Measurements from ENCODE around the gene CERS4.

The CERS4 gene

DNA sequence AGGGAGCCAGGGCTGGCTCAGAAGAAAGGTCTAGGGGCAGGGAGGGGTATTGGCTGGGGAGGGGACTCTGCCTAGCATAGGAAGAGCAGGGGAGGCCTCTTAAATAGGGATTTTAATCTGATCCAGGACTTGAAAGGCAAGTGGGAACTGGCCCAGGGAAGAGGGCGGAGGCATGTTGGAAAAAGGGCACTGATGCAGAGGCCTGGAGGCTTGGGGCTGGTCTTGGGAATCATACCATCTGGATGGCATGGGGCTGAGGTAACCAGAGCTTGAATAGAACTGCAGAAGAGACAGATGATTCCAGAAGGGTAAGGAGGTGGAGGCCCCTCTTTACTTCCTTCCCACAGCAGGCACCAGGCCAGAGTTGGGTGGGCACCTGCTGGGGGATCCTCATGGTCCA lies 29.1 kb downstream of the CERS4 start:
- Histone ChIP-seq H3K36me3 (ENCODE audit: low read length) (peaks cover 2% of the 10 kb centered on the region; the same call in 1 of the 2 replicates), H3K9ac (ENCODE audit: low read length) (no peak overlapping the region), H3K4me2 (ENCODE audit: low read depth, low read length, poor library complexity, severe bottlenecking) (no peak overlapping the region), H3K27me3 (ENCODE audit: low read length) (no peaks in the 10 kb centered on the region), H3K9me2 (replicated peaks; ENCODE audit: insufficient read depth, low read length) (no peaks in the 10 kb centered on the region), H3K4me3 (ENCODE audit: insufficient read depth, low read length, poor library complexity, severe bottlenecking) (no peak overlapping the region), H3K27ac (ENCODE audit: low read depth, low read length) (no peak overlapping the region), H2AFZ (ENCODE audit: low read depth, low read length, severe bottlenecking) (no peak overlapping the region), H3K9me3 (ENCODE audit: insufficient read depth, low read length) (no peaks in the 10 kb centered on the region), H3F3A (ENCODE audit: insufficient read depth) (no peaks in the 10 kb centered on the region), H3K79me2 (ENCODE audit: insufficient read depth, low read length) (no peaks in the 10 kb centered on the region), H4K20me1 (ENCODE audit: low read depth, low read length) (no peaks in the 10 kb centered on the region)
- TF ChIP-seq, protein P1, sequence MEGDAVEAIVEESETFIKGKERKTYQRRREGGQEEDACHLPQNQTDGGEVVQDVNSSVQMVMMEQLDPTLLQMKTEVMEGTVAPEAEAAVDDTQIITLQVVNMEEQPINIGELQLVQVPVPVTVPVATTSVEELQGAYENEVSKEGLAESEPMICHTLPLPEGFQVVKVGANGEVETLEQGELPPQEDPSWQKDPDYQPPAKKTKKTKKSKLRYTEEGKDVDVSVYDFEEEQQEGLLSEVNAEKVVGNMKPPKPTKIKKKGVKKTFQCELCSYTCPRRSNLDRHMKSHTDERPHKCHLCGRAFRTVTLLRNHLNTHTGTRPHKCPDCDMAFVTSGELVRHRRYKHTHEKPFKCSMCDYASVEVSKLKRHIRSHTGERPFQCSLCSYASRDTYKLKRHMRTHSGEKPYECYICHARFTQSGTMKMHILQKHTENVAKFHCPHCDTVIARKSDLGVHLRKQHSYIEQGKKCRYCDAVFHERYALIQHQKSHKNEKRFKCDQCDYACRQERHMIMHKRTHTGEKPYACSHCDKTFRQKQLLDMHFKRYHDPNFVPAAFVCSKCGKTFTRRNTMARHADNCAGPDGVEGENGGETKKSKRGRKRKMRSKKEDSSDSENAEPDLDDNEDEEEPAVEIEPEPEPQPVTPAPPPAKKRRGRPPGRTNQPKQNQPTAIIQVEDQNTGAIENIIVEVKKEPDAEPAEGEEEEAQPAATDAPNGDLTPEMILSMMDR (IDR thresholded peaks at IDR 0.05; ENCODE audit: insufficient read depth, low read length, poor library complexity, severe bottlenecking): no peak
- no peak for TF ChIP-seq EZH2phosphoT487 (conservative IDR thresholded peaks at IDR 0.05; ENCODE audit: low read length)

DNA sequence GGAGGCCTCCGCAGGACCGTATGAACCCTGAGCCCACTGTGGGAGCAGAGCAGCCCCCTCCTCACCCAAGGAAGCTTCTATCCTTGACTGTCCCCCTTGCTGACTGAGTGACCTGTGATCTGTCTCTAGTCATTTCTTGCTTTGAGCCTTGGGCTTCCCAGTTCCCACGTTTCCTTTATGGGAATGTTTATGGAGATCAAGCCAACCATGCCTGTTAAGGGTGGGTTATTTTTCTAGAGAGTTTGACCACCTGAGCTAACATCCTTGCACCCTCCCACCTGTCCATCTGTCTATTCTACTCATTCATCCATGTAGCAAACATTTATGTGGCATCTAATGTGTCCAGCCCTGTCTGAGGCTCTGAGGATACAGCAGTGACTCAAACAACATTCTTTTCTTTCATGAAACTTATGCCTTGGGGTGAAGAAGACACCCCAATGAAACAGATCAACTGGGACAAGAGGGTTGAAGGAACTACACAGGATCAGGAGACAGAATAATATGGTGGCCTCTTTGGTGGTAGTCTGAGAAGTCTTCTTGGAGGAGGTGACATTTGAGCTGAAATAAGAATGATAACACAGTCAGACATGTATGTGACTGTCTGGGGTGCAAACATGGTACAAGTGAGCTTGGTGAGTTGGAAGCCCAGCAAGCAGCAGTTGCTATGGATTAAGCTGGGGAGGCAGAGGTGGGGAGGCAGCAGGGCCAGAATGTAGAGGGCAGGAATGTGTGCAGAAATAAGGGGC lies 30.5 kb downstream of the CERS4 start:
- H3K4me3 ChIP-seq (ENCODE audit: insufficient read depth, low read length, poor library complexity, severe bottlenecking): no peak overlapping the region
- H3K27ac ChIP-seq (ENCODE audit: low read depth, low read length): no peak overlapping the region
- peaks cover 4% of the 10 kb centered on the region; the same call in 1 of the 2 replicates for H3K36me3 ChIP-seq (ENCODE audit: low read length)
- no peaks in the 10 kb centered on the region for H4K20me1 ChIP-seq (ENCODE audit: low read depth, low read length)
- H3K27me3 ChIP-seq (ENCODE audit: low read length): no peaks in the 10 kb centered on the region
- no peak overlapping the region for H2AFZ ChIP-seq (ENCODE audit: low read depth, low read length, severe bottlenecking)
- no peaks in the 10 kb centered on the region for H3K9me3 ChIP-seq (ENCODE audit: insufficient read depth, low read length)
- TF ChIP-seq, protein P1 (IDR thresholded peaks at IDR 0.05; ENCODE audit: insufficient read depth, low read length, poor library complexity, severe bottlenecking): no peak
- TF ChIP-seq EZH2phosphoT487 (conservative IDR thresholded peaks at IDR 0.05; ENCODE audit: low read length): no peak
- H3K79me2 ChIP-seq (ENCODE audit: insufficient read depth, low read length): no peaks in the 10 kb centered on the region
- no peak overlapping the region for H3K4me2 ChIP-seq (ENCODE audit: low read depth, low read length, poor library complexity, severe bottlenecking)
- no peak overlapping the region for H3K9ac ChIP-seq (ENCODE audit: low read length)
- no peaks in the 10 kb centered on the region for H3K9me2 ChIP-seq (replicated peaks; ENCODE audit: insufficient read depth, low read length)
- H3F3A ChIP-seq (ENCODE audit: insufficient read depth): no peaks in the 10 kb centered on the region

DNA sequence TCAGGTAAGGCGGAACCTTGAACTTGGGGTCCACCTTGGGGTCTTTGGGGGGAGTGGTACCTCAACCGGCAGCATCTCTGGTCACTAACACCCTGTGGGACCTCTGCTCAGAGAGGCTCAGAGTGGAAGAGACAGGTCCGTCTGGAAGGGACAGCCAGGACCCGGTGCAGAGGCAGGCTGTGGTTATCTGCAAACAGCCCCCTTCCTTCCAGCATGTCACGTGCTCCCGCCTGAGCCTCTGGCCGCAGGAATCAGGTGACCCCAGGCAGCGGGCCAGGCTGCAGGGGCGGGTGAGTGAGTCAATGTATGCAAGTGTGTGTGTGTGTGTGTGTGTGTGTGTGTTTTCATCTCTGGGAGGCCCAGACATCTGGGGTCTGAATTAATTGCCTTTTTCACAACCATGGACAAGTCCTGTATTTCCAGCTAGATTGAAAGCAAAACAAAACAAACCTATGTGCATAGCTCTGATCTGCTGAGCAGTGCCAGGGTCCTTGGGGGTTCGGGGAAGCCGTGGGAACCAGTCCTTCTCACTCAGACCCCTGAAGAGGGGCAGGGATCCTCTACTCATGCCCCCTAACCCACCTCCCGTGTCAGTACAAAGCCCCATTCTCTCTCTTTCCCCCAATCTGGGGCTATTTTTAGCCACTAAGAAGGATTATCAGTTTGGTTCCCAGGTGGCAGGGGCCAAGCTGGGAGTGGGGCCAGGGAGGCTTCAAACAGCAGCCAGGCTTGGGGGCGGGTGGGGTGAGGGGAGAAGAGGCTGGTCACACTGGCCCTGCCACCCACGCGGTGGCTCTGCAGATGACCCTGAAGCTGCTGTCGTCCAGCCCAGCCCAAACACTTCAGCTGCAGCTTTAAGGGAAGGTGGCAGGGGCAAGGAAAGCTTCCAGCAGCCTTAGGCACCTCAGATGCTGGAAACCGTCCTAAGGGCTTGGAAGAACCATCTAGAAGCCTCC lies 31.4 kb downstream of the CERS4 start:
- no peak overlapping the region for H3K9ac ChIP-seq (ENCODE audit: low read length)
- no peaks in the 10 kb centered on the region for H3F3A ChIP-seq (ENCODE audit: insufficient read depth)
- H2AFZ ChIP-seq (ENCODE audit: low read depth, low read length, severe bottlenecking): no peak overlapping the region
- H3K9me2 ChIP-seq (replicated peaks; ENCODE audit: insufficient read depth, low read length): no peaks in the 10 kb centered on the region
- no peaks in the 10 kb centered on the region for H4K20me1 ChIP-seq (ENCODE audit: low read depth, low read length)
- H3K9me3 ChIP-seq (ENCODE audit: insufficient read depth, low read length): no peaks in the 10 kb centered on the region
- H3K27ac ChIP-seq (ENCODE audit: low read depth, low read length): no peak overlapping the region
- TF ChIP-seq EZH2phosphoT487 (conservative IDR thresholded peaks at IDR 0.05; ENCODE audit: low read length): no peak
- TF ChIP-seq, protein P1 (IDR thresholded peaks at IDR 0.05; ENCODE audit: insufficient read depth, low read length, poor library complexity, severe bottlenecking): no peak
- peaks cover 4% of the 10 kb centered on the region; the same call in 1 of the 2 replicates for H3K36me3 ChIP-seq (ENCODE audit: low read length)
- H3K4me3 ChIP-seq (ENCODE audit: insufficient read depth, low read length, poor library complexity, severe bottlenecking): no peak overlapping the region
- H3K27me3 ChIP-seq (ENCODE audit: low read length): no peaks in the 10 kb centered on the region
- H3K4me2 ChIP-seq (ENCODE audit: low read depth, low read length, poor library complexity, severe bottlenecking): no peak overlapping the region
- H3K79me2 ChIP-seq (ENCODE audit: insufficient read depth, low read length): no peaks in the 10 kb centered on the region

Data from SU-DHL-6 (cell line).